ENCODE results near the gene DLX4. TPM values are rescaled to one million over a fixed set of nuclear protein-coding genes. Genes with fewer than 3 reads are reported as not detected.
A peak's percentile ranks its signal among the peaks of the same experiment; 100 is the strongest.

Gene DLX4
- polyA plus RNA-seq, 1 donor, result 3.9 TPM

DNA sequence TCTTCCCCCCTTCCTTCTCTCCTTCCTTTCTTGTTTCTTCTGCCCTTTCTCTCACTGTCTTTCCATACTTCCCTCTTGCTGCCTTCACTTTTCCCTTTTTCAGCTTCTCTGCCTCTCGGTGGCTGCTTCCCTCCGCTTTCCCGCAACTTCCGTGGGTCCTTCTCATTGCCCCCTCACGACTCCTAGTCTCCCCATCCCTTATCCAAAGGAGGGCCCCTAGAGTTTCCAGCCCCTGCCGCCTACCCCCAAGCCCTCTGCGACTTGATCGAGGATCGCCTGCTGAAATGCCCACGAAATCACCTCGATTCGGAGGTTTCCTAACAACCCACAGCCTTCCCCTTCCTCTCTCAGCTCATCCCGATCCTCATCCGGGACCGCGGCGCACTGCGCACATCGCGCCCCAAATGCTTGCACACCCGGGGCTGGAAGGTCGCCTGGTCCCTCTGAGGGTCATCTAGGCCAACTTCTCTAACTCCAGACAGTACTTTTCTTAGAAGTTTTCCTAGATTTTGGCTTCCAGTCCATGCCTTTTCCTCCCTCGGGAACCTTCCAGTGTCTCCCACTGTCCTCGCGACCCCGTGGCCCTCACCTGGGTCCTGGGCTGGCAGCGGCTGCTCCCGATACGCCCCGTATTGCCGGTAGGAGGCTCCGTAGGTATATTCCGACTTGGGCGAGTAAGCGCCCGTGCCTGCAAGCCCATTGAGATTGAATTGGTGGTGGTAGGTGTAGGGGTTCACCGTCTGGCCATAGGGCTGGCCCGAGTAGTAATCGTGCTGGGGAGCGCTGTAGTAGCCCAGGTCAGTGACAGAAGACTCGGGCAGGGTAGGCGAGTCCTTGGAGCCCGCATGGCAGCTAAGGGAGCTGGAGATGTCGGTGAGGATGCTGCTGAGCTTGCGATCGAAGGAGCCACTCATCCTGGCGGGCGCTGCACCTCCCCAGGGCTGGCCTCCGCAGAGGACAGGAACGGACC, 25.4 kb downstream of the DLX4 start:
- Histone ChIP-seq H3K9me3 (ENCODE audit: control insufficient read depth, low read depth, low read length) (peaks cover 8% of the 10 kb centered on the region), H3K4me1 (ENCODE audit: control insufficient read depth, insufficient read depth, low read length) (peaks cover 24% of the 10 kb centered on the region), H3K27me3 (ENCODE audit: control insufficient read depth, insufficient read depth, low read length) (peaks cover 94% of the 10 kb centered on the region), H3K27ac (ENCODE audit: low read length) (no peak overlapping the region), H3K36me3 (ENCODE audit: control insufficient read depth, insufficient read depth, low read length) (no peaks in the 10 kb centered on the region), H3K4me3 (ENCODE audit: low read length) (no peak overlapping the region)
- peak in 1 of 2 donors; percentile 25 for DNase-seq
- 3% methylated on average over 5 of the region's 50 CpGs for WGBS (ENCODE audit: insufficient coverage, low lambda C conversion rate)

DNA sequence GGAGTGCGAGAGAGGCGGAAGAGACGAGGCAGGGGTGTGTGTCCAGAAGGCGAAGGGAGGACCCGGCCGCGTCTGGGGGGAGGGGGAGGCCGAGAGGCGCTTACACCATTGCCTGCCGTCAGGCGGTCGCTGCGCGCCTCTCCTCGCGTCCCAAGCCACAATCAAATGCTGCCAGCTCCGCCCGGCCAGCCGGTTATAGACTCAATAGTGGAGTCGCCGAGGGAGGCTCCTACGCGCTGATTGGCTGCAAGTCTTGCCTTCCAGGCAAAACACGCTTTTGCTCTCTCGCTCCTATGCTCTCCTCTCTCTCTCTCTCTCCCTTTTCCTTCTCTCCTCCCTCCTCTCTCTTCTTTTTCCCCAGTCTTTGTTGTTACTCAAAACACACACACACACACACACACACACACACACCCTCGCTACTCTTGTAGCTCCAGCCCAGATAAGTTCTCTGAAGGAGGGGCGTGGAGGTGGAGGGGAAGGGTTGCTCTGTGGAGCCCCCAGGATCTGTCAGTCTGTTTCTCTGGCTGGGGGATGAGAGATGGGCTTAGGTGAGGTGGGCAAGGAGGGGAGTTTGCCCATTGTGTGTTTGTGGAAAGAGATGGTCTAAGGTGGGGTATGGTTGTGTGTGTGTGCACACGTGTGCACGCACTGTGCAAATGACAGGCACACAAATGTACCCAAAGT, 26.2 kb downstream of the DLX4 start, which contains the start of gene DLX3:
Gene DLX3, minus strand, starts transcription at position 170 of the 684 bp plus-strand sequence. CDS start 226 bp downstream, outside the sequence.
- Histone ChIP-seq H3K9me3 (ENCODE audit: control insufficient read depth, low read depth, low read length) (peaks cover 8% of the 10 kb centered on the region), H3K36me3 (ENCODE audit: control insufficient read depth, insufficient read depth, low read length) (no peaks in the 10 kb centered on the region), H3K27ac (ENCODE audit: low read length) (no peak within 1 kb of the TSS), H3K4me3 (ENCODE audit: low read length) (no peak within 1 kb of the TSS), H3K27me3 (ENCODE audit: control insufficient read depth, insufficient read depth, low read length) (peaks cover 92% of the 10 kb centered on the region), H3K4me1 (ENCODE audit: control insufficient read depth, insufficient read depth, low read length) (peaks cover 24% of the 10 kb centered on the region)
- DNase-seq, result peak; percentile 56 to 70
- 17% methylated on average over 1 of the region's 29 CpGs for WGBS (ENCODE audit: insufficient coverage, low lambda C conversion rate)

DNA sequence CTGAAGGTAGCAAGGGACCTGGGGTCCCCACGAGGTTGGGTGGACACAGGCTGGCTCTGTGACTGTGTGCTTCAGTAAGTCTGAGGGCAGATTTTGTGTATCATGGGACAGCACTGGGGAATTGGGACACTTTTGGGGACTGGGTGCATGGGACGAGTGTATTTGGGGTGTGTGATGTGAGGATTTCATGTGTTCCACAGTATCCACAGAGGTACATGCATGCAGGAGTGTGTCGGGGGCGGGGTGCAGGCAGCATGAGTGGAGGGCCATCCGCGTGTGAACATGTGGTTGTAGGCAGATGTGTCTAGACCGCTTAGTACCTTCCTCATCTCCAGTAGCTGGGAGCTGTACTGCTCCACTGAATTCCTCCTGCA, 27.1 kb downstream of the DLX4 start:
- DNase-seq, result no peak
- WGBS (ENCODE audit: insufficient coverage, low lambda C conversion rate), result no CpG with 5 or more reads among the region's 7 CpGs
- peaks cover 90% of the 10 kb centered on the region for H3K27me3 ChIP-seq (ENCODE audit: control insufficient read depth, insufficient read depth, low read length)

DNA sequence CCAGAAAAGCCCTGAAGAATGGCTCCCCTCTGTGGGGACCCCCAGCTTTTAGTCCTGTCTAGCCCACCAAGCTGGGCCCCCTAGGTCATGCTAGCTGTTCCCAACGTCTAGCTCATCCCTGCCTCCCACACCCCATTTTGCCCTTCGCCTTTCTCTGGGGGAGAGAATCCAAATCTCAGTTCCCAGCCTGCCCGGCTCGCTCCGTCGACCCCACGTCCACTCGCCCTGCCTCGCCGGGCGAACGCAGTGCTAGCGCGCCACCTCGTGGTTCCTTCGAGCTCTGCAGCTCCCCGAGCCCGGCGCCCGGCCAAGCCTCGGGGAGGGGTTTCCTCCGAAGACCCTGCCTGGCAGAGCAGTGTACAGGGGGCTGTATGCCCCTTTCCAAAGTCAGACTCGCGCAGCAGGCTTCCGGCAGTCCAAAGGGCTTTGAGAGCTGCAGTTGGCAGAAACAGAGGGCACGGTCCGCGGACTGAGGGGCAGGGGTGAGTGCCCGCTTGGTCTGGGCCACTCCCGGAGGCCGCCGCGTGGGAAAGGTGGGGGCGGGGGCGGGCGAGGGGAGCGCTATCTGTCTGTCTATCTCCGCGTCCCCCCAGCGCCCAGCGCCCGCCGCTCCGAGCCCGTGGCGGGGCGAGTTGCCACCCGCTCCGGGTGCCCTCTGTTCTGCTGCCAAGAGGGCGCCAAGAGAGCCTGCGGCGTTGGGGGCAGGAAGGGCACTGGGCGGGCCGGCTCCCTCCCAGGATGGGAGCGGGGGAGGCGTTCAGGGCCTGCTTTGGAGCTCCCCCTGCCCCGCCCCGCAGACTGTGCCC, 27.7 kb downstream of the DLX4 start:
- H3K9me3 ChIP-seq (ENCODE audit: control insufficient read depth, low read depth, low read length), result peaks cover 8% of the 10 kb centered on the region
- H3K36me3 ChIP-seq (ENCODE audit: control insufficient read depth, insufficient read depth, low read length), result no peaks in the 10 kb centered on the region
- H3K4me1 ChIP-seq (ENCODE audit: control insufficient read depth, insufficient read depth, low read length), result peaks cover 24% of the 10 kb centered on the region
- no peak overlapping the region for H3K27ac ChIP-seq (ENCODE audit: low read length)
- no CpG with 5 or more reads among the region's 58 CpGs for WGBS (ENCODE audit: insufficient coverage, low lambda C conversion rate)
- DNase-seq, result peak in 1 of 2 donors; percentile 33
- peaks cover 90% of the 10 kb centered on the region for H3K27me3 ChIP-seq (ENCODE audit: control insufficient read depth, insufficient read depth, low read length)
- peak overlapping the region; percentile 25 for H3K4me3 ChIP-seq (ENCODE audit: low read length)

More for the DNA sequence above, 27.1 kb downstream of the DLX4 start:
- no peak overlapping the region for H3K4me3 ChIP-seq (ENCODE audit: low read length)
- H3K36me3 ChIP-seq (ENCODE audit: control insufficient read depth, insufficient read depth, low read length), result no peaks in the 10 kb centered on the region
- no peak overlapping the region for H3K27ac ChIP-seq (ENCODE audit: low read length)
- peaks cover 24% of the 10 kb centered on the region for H3K4me1 ChIP-seq (ENCODE audit: control insufficient read depth, insufficient read depth, low read length)
- H3K9me3 ChIP-seq (ENCODE audit: control insufficient read depth, low read depth, low read length), result peaks cover 8% of the 10 kb centered on the region

DNA sequence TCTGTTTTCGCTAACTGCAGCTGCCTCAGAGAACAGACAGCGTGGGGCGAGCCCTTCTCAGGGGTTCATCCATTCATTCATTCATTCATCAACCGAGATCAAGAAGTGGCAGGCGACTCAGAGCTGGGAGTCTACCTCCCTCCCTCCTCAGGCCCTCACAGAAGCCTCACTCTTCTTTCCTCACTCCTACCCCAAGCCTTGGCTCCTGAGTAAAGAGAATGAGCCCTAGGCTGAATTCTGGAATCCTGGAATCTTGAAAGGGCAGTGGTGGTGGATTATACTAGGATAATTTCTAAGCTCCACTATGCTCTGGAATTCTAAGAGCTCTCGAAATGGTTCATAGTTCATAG, 28.3 kb downstream of the DLX4 start:
- H3K27me3 ChIP-seq (ENCODE audit: control insufficient read depth, insufficient read depth, low read length), result peaks cover 89% of the 10 kb centered on the region
- H3K4me1 ChIP-seq (ENCODE audit: control insufficient read depth, insufficient read depth, low read length), result peaks cover 24% of the 10 kb centered on the region
- H3K4me3 ChIP-seq (ENCODE audit: low read length), result no peak overlapping the region
- no peak for DNase-seq
- H3K9me3 ChIP-seq (ENCODE audit: control insufficient read depth, low read depth, low read length), result peaks cover 8% of the 10 kb centered on the region
- WGBS (ENCODE audit: insufficient coverage, low lambda C conversion rate), result no CpG with 5 or more reads among the region's 6 CpGs
- no peak overlapping the region for H3K27ac ChIP-seq (ENCODE audit: low read length)
- H3K36me3 ChIP-seq (ENCODE audit: control insufficient read depth, insufficient read depth, low read length), result no peaks in the 10 kb centered on the region

DNA sequence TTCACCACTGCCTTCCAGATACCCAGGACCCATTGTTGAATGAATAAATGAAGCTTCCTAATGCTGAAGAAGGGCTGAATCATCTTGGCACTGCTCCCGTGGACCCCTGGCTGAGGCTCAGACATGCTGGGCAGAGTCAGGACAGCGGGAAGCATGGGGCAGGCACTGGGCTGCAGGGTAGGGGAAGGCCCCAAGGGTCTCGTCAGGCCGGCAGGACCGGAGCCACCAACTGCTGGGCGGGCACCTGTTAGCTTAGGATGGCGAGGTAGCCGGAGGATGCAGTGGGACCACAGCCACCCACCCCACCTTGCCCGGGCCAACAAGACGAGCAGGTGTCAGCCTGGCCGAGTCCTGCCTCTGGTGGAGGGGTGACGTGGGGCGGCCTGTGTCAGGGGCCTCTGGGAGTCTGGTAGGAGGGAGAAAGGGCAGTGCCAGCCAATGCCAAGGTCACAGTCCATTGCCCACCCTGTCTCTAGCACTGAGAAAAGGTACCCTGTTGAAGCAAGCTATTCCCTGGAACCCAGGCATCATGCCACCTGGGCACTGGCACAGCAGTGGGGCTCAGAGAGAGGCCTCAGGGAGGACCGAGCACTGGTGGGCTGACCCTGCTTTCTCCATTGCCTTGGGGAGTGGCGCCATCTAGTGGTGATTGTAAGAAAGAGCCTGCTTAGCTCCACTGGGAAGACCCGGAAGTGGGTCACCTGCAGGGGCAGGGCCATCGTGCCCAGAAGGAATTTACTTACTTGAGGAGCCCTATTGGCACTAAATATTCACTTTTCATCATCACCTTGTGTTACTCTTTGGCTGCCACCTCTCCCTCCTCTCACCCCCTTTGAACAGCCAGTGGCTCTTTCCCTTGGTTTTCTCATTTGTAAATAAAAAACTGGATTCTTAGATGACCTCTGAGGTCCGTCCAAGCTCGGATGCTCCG, 29.0 kb downstream of the DLX4 start:
- Histone ChIP-seq H3K27ac (ENCODE audit: low read length) (no peak overlapping the region), H3K36me3 (ENCODE audit: control insufficient read depth, insufficient read depth, low read length) (no peaks in the 10 kb centered on the region), H3K9me3 (ENCODE audit: control insufficient read depth, low read depth, low read length) (peaks cover 8% of the 10 kb centered on the region), H3K4me1 (ENCODE audit: control insufficient read depth, insufficient read depth, low read length) (peaks cover 22% of the 10 kb centered on the region), H3K27me3 (ENCODE audit: control insufficient read depth, insufficient read depth, low read length) (peaks cover 87% of the 10 kb centered on the region), H3K4me3 (ENCODE audit: low read length) (no peak overlapping the region)
- DNase-seq, result peak; percentile 76 to 77
- WGBS (ENCODE audit: insufficient coverage, low lambda C conversion rate), result no CpG with 5 or more reads among the region's 20 CpGs

DNA sequence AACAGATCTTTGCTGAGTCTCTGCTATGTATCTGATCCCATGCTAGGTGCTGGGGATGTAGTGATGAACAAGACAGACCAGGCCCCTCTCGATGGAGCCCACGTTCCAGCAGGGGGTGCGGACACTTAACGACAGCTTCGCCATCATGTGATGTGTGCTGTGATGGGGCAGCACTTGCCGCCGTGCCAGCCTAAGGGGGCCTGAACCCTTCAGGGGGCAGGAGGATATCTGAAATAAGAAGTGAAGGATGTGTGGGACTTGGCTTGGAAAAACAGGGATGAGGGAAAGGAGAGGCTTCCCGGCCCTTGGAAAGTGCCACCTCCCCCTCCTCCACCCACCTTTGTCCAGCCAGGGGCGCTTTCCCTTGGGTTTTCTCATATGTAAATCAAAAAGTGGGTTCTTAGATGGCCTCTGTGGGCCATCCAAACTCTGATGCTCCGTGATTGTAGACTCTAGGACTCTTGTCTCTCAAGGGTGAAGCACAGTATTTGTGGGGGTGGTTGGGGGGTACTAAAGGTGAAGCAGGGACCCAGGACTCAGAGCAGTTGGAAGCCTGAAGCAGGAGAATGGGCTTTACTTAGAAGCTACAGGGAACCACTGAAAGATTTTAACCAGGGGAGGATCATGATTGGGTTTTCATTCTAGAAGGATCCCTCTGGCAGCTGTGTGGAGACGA, 30.0 kb downstream of the DLX4 start:
- H3K36me3 ChIP-seq (ENCODE audit: control insufficient read depth, insufficient read depth, low read length), result no peaks in the 10 kb centered on the region
- H3K27me3 ChIP-seq (ENCODE audit: control insufficient read depth, insufficient read depth, low read length), result peaks cover 82% of the 10 kb centered on the region
- H3K4me3 ChIP-seq (ENCODE audit: low read length), result no peak overlapping the region
- peaks cover 21% of the 10 kb centered on the region for H3K4me1 ChIP-seq (ENCODE audit: control insufficient read depth, insufficient read depth, low read length)
- no peak overlapping the region for H3K27ac ChIP-seq (ENCODE audit: low read length)
- DNase-seq, result no peak
- WGBS (ENCODE audit: insufficient coverage, low lambda C conversion rate), result 30% methylated on average over 2 of the region's 11 CpGs
- peaks cover 8% of the 10 kb centered on the region for H3K9me3 ChIP-seq (ENCODE audit: control insufficient read depth, low read depth, low read length)

DNA sequence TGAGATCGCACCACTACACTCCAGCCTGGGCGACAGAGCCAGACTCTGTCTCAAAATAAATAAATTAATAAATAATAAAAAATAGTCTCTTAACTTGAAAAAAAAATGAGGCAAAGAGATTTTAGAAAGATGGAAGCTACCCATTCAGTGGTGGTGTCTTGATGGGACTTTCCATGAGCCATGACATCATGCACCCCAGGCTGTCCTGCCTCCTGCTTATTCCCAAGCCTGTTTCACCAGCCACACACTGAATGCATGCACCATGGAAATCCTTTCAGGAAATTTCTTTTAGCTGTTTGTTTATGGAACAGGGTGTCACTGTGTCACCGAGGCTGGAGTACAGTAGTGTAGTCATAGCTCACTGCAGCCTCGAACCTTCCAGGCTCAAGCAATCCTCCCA, 34.9 kb downstream of the DLX4 start:
- Histone ChIP-seq H3K9me3 (ENCODE audit: control insufficient read depth, low read depth, low read length) (peaks cover 3% of the 10 kb centered on the region), H3K27ac (ENCODE audit: low read length) (no peak overlapping the region), H3K27me3 (ENCODE audit: control insufficient read depth, insufficient read depth, low read length) (peaks cover 48% of the 10 kb centered on the region), H3K36me3 (ENCODE audit: control insufficient read depth, insufficient read depth, low read length) (no peaks in the 10 kb centered on the region), H3K4me3 (ENCODE audit: low read length) (no peak overlapping the region), H3K4me1 (ENCODE audit: control insufficient read depth, insufficient read depth, low read length) (no peaks in the 10 kb centered on the region)
- no peak for DNase-seq
- no CpG with 5 or more reads among the region's 4 CpGs for WGBS (ENCODE audit: insufficient coverage, low lambda C conversion rate)

DNA sequence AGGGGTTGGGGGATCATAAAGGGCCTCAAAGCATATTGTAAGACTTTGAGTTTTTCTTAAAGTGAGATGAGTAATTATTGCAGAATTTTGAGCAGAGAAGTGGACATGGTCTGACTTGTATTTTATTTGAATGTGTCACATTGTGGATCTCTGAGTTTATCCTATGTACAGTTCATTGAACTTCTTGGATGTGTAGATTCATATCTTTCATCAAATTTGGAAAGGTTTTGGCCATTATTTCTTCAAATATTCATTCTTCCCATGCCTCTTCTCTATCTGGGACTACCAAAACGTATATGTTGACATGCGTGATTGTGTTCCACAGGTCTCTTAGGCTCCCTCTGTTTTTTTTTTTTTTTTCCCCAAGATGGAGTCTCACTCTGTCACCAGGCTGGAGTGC, 40.3 kb downstream of the DLX4 start:
- WGBS (ENCODE audit: insufficient coverage, low lambda C conversion rate), result 100% methylated on average over 2 of the region's 2 CpGs
- no peaks in the 10 kb centered on the region for H3K36me3 ChIP-seq (ENCODE audit: control insufficient read depth, insufficient read depth, low read length)
- peaks cover 10% of the 10 kb centered on the region for H3K27me3 ChIP-seq (ENCODE audit: control insufficient read depth, insufficient read depth, low read length)
- no peak for DNase-seq
- H3K4me1 ChIP-seq (ENCODE audit: control insufficient read depth, insufficient read depth, low read length), result no peaks in the 10 kb centered on the region
- no peak overlapping the region for H3K27ac ChIP-seq (ENCODE audit: low read length)
- no peak overlapping the region for H3K4me3 ChIP-seq (ENCODE audit: low read length)
- H3K9me3 ChIP-seq (ENCODE audit: control insufficient read depth, low read depth, low read length), result peaks cover 12% of the 10 kb centered on the region
